Dedifferentiated amniotic fluid mesenchymal stem cell (primary cell): ENCODE measurements around the gene PMM2.
"Not testable (repeated sequence)": the region's sequence is repeated elsewhere in the genome, so short reads cannot be mapped to it uniquely, and the experiment has no call there.

Experiments used
- DNase-seq: peaks from one replicate; pipeline ENCODE4 v3.0.0-alpha.2; 2016; ENCODE audit errors: extremely low spot score

Gene PMM2

DNA sequence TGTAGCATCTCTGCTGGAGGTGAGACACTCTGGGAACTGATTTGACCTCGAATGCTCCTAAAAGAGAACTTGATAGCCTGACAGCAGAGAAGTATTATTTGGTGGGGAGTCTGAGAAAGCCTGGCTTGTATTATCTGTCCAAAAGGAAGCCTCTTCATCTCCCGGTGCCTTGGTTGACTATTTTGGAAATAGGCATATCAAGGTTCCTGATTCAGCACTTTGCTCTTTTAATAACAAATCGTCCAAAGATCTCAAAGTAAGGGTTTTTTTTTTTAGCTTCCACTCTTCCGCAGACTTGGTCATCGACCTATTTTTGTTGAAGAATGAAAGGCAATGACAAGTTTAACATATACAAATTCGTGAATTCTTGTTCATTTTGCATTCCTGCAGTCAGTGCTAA is 15.0 kb upstream of the PMM2 start:
- DNase-seq = no peak

DNA sequence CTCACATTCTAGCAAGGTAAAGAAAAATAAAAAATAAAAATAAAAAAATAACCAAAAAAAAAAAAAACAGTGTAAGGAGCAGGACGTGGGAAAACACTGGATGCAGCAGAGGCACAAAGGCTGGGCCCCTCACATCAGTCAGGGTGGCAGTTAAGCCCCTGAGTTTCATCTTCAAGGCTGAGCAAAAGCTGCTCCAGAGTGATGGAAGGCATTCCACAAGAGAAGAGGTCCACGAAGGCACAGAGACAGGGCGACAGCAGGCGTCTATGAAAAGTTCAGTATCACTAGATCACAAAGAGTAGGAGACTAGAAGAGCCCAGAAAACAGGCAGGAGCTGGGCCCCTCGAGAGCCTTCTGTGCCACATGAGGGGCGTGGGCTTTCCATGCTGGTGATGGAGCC is 12.2 kb upstream of the PMM2 start:
- no peak for DNase-seq

DNA sequence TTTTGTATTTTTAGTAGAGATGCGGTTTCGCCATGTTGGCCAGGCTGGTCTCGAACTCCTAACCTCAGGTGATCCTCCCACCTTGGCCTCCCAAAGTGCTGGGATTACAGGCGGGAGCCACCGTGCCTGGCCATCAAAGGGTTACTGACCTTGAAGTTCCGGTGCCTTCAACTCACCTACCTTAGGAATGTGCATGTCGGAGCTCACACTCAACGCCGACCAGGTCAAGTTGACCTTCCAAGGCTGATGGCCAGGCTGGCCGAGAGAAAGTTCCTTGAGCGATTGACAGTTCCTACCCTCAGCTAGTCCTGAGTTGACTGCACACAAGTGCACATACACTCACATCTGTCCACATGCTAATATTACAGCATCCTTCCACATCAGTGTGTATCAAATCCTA is 11.3 kb upstream of the PMM2 start:
- DNase-seq = not testable (repeated sequence)

DNA sequence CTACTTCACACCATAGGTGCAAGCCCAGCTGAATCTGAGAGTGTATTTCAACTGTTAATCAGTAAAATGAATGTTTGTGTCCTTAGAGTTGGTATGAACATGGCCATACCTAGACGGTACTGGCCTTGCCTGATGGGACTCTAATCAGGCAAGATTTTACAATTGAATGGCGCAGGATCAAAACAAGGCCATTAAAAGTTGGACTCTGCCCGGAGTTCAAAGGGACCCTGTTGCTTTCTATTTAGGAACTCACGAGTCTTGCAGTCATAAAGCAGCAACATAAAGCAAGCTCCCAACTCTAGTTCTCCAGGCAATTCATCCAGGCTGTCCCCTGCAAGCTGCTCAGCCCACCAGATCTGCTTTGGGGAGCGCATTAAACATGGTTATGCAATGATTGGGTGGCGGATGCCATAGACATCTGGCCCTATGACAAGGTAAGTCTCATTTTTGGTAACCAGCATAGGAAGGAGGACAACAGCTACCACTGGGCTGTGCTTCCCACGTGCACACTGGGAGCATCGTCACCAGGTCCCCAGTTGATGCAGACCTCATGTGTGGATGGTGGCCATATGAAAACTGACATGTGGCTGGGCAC is 9.0 kb upstream of the PMM2 start:
- no peak for DNase-seq

DNA sequence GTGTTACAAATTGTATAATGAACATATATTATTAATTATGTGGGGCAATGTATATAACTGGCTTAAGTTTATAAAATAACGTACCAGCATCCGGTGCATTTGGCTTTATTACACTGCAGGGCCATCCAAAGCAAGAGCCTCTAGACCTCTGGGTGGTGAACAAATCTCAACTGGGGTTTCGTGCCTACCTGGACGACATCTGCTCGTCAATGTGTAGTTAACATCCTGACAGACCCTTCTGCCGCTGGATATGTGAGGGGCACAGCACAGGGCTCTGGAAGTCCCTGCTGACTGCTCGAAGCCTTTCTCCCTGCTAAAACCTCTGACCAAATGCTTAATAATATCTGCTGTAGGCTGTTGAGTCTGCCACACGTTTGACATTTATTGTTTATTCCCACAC is 2.5 kb upstream of the PMM2 start:
- DNase-seq = no peak

DNA sequence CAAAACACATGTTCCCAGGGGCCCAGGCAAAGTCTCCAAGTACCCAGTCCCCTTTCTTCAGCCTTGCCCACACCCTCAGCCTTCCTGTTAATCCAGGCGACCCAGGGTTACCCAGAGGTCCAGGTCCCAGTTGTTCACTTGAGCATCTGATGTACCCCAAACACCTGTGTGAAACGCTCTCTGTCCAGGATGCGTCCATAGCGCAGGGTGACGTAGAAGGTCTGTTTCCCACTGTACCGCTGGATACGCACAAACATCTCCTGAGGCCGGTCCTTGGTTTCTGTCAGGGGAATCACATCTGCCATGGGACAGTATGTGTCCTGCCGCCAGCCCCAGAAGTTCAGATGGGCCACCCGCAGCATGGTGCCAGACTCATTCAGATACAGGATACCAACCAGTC is 1.8 kb upstream of the PMM2 start:
- DNase-seq = no peak

DNA sequence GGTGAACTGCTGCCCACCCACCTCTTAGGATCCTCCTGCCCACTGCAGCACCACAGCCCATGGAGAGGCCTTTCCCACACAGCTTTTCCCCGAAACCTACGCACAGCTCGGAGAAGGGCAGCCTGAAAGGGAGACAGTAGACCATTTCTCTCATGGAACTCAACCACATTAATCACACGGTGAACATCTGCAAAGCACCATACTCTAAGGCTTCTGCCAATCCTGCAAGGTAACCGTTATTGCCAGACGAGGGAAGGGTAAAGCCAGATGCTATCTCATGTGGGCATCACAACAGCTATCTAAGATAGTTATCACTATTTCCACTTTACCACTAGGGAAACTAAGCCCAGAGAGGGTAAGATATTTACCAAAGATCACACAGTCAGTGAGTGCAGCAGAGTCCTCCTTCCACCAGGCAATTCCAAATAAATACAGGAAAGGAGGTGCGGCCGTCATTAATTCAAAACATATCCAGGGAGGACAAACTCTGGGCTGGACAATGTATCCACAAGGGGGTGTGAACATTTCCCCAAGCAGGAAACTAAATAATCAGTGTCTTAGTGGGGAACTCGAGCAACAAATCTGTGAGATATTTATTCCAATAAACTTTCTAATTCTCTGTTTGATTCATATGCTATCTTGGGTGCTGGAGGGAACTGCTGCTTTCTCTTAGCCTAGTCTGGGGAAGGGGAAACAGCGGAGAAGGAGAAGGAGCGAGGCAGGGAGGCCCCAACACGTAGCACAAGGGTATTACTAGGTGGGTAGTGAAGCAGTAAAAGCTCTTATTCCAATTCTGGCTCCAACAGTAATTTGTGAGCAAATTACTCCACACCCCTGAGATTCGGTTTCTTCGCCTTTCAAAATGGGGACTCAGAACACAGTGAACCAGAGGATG is 923 bp upstream of the PMM2 start:
- DNase-seq = no peak

DNA sequence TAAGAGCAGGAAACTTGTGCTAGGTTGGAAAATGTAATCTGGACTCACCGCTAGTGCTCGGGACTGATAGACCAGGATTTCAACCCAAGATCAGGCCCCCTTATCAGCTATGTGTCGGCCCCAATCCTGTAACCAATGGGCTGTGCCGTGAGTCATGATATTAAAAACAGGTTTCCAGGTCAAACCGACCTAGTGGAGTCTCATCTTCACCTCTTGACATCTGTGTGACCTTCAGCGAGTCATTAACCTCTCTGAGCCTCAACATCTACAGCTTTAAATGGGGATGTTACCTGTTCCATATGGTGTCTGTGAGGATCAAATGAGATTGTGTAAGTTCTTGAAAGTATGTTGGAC is 512 bp downstream of the PMM2 start:
- DNase-seq = no peak

DNA sequence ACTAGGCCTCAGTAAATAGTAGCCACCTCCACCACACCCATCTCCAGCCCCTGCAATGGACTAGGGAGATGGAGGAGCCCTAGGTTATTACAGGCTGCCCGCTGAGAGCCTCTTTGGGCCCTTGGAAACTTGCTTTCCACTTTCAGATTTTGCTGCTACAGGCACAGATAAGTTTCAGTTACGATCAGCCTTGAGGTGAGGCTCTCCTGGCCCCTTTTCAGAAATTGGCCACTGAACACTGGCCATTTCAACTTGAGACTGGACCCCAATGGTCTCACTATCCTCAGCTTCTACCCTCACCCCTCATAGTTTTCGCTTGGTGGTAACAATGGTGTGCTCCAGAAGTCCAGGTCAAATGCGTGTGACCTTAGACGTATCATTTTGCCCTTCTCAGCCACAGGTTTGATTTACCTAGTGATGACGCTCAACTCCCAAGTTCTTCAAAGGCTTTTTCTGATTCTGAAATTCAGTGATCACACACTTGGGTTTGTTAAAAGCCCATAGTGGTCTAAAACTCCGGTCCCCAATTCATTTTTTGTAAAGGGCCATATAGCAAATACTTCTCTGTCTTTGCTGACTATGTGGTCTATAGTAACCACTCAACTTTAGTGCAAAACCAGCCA is 1.0 kb downstream of the PMM2 start:
- no peak for DNase-seq

DNA sequence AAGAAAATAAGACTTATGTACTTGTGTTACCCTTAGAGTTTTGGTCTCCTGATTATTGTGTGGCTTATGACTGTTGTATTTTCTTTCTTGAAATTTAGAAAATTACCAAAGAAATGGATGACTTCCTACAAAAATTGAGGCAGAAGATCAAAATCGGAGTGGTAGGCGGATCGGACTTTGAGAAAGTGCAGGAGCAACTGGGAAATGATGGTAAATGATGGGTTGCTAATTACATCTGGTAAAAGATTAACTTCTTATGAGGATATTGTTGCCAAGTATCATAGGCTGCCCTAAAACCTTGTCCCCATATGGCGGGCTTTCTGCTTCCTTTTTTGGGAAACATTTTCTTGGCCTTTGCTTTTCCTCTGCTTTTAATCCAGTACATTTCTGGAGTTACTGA is 4.1 kb downstream of the PMM2 start:
- DNase-seq = no peak

DNA sequence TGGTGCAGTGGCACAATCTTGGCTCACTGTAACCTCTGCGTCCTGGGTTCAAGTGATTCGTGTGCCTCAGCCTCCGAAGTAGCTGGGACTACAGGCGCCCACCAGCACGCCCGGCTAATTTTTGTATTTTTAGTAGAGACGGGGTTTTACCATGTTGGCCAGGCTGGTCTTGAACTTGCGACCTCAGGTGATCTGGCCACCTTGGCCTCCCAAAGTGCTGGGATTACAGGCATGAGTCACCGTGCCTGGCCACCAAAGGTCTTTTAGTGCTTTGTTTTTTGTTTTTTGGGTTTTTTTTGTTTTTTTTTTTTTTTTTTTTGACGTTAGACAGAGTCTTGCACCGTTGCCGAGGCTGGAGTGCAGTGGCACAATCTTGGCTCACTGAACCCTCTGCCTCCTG is 6.1 kb downstream of the PMM2 start:
- not testable (repeated sequence) for DNase-seq

DNA sequence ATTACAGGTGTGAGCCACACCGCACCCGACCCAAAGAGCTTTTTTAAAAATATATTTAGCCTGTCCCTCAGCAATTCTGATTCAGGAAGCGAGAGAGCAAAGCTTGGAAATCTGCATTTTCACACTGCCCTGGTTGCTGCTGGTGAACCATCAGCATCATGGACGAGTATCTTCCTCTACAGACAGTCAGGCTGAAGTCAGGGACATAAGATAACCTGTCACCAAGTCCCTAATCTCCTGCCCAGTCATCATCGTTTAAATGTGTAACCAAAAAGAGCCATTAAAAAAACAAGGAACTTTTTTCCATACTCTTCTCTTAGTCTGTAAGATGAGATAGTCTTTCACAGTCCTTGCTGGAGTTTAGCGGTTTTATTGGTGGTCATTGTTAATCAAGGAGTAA is 6.7 kb downstream of the PMM2 start:
- no peak for DNase-seq

DNA sequence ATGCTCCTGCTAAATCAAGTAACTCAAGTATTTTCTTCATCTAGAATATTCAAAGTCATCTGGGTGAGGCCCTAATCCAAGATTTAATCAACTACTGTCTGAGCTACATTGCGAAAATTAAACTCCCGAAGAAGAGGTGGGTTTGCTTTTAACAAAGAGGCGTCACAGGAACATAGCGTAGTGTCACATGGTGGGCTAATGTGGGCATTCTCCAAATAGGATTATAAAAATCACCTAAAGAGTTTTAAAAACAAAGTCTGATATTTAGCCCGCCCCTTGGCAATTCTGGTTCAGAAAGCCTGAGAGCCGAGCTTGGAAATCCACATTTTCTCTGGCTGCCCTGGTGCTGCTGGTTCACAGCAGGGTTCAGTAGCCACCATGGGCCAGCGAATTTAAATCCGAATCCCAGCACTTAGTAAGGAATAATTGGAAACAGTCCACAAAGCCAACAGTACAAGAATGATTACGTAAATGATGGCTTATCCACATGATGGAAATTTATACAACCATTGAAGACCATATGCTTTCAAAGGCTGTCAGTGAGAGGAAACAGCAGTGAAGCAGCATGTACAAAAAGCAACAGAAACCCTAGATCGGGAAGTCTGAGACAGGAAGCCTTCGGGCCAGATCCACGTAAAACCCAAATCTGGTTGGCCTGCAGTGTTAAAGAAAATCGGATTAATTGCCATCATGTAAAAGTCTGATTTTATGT is 8.8 kb downstream of the PMM2 start:
- no peak for DNase-seq

DNA sequence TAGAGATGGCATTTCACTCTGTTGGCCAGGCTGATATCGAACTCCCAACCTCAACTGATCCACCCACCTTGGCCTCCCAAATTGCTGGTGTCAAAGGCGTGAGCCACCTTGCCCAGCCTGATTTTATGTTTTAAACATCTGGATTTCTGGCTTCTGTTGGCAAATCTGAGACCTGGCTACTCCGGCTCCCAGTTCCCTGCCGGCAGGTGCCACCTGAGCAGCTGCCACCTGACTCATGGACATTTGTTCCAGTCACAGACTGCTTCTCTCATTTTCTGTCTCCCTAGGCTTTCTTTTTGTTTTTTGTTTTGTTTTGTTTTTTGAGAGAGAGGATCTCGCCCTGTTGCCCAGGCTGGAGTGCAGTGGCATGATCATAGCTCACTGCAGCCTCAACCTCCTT is 9.6 kb downstream of the PMM2 start:
- no peak for DNase-seq

DNA sequence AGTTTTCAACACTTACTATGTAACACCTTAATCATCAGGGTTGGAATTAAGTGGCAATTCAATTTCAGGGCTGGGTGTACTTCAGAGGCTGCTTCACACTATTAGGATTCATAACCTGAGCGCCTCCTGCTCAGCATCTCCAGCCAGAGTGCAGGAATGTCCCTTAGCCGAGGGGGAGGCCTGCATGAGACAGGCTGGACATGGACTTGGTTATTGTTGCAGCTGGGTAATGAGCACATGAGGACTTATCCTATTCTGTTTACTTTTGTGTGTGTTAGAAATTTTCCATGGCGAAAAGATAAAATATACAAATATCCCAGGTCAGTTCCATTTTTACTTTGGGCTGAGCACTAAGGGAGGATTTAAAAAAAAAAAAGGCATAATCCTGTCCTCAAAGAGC is 10.4 kb downstream of the PMM2 start:
- no peak for DNase-seq

DNA sequence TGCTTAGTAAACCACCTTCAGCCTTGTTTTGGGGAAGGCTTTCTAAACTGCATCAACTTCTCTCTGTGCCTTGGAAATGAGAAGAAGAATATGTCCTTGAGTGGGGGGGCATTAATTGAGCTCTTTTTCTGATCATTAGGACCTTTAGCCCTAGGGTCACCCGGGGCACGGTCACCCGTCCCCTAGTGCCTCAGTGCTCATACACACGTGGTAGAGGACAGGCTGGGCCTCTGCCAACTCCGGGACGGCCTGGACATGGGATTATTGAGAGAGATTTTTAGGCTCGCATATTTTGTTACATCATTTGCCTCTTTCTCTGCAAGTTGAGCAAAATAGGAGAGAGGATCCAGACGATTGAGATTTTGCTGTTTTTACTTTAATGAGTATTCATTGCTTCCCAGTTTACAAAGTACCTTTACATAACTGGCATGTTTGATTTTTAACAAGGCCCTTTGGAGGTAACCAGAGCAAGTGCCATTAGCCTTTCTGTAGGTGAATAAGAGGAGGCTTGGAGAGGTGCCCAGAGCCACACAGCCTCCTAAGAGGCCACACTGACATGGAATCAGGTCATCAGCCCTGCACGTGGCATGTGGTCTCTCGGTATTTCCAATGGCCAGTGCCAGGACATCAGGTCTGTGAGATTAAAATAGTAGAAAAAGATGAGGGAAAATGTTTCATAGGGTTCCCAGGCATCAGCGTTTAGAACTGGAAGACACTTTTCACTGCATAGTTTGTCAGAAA is 11.1 kb downstream of the PMM2 start:
- DNase-seq = no peak

DNA sequence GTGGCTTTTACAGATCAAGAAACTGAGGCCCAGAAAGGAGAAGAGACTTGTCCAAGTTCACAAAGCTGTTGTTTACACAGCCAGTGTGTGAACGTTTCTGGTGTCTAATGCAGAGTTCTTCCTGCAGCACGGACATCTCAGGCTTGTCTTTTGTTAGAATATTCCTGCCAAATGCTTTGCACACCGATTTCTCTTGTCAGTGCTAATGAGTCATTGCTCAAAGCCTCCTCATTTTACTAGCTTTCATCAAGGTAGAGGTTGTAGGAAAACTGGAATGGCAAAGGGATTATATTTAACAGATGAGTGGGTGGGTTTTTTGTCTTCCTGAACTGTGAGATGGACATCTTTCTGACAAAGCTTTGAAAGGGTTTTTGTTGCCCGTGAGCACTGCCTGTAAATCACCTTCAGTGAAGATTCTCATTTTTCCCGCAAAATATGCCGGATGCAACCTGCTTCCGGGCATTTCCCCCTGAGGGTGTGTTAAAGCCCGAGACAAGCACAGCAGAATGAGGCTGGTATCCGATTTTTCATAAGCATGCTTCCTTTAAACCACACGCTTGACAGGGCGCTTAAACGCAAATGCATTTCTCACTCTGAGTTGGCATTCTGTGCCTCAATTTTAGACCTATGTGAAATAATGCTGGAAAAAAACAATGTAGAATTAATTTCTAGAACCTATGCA is 14.7 kb downstream of the PMM2 start:
- DNase-seq = no peak

DNA sequence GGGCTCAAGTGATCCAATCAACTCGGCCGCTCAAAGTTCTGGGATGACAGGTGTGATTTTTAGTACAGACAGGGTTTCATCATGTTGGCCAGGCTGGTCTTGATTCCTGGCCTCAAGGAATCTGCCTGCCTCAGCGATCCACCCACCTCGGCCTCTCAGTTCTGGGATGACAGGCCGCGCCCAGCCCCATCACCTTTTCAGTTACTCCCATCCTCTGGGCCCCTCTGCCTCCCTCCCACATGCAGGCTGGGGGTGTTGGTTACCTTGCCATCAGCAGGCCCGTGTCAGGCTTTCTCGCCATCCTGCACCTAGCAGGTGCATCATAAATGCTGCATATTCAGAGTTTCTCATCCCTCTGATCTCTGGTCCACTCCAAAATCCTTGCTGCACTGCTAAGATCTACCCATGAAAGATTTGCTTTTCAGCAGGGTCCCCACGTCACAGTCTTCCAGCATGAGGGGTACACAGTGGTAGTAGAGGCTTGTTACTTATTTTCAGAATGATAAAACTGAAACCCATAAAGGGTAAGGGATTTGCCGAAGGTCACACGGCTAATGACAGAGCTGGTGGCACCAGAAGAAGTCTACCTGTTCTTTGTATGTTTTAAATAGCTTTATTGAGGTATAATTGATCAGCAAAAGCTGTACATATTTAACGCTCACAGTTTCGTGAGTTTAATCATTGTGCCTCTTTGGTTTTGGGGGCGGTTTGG is 16.6 kb downstream of the PMM2 start:
- no peak for DNase-seq

DNA sequence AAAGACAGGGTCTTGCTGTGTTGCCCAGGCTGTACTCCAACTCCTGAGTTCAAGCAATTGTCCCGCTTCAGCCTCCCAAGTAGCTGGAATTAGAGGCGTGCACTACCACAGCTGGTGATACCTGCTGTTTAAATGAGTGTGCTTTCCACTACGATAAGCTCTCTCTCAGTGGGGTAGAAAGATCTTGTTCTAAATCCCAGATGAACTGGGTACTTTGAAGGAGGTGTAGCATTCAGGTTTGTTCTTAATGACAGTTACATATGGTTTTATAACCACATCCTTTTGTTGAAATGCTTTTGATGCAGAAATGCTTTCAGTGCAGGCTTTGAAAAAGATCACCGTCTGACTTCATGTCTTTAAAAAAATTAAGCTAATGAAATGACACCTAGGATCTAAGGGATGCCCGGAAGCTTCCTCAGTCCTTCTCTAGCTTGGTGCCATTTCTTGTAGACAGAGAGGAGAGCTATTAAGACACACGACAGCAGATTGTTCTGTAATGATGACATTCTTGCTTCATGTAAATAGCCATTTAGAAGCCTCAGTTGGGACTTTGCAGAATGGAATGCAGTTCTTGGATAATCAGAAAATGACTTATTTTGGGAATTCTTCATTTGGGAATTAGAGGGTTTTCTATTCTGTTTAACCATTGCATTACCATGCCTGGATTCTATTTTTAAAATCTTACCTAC is 19.5 kb downstream of the PMM2 start:
- no peak for DNase-seq
